ENCODE results near the gene CELF4.

The CELF4 gene

GRCh38 chr18:37254973-37255372, 310.6 kb downstream of the CELF4 start:
- no peak for DNase-seq (ENCODE audit: low spot score)

DNA sequence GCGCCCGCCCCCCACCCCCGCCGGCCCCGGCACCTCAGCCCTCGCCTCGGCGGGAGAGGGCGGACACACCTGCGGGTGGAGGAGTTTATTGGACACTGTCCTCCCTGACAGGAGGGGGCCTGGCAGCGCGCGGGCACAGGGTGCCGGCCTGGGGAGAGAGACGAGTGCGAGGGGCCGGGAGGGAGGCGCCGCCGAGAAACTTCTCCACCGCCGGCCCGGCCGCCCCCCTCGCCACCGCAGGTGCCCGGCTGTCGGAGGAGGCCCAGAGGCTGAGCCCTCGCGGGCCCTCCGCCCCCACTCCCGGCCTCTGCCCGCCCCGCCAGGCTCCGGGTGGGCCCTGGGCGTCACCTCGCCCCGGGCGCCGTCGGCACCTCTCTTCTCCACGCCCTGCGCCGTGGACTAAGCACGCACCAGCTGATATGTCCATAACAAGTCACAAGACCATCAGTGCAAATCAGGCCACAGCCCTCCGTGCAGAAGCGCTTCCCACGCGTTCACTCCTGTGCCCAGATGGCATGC, 311.3 kb downstream of the CELF4 start:
- DNase-seq (ENCODE audit: low spot score), result no peak

GRCh38 chr18:37253394-37254235, 312.0 kb downstream of the CELF4 start:
- no peak for DNase-seq (ENCODE audit: low spot score)

GRCh38 chr18:37252854-37253393, 312.7 kb downstream of the CELF4 start:
- DNase-seq (ENCODE audit: low spot score), result no peak

GRCh38 chr18:37252342-37252741, 313.3 kb downstream of the CELF4 start:
- DNase-seq (ENCODE audit: low spot score), result no peak

- no peak for DNase-seq (ENCODE audit: low spot score)
Measured at GRCh38 chr18:37251679-37252078, 313.9 kb downstream of the CELF4 start.

- DNase-seq (ENCODE audit: low spot score), result no peak
Measured at GRCh38 chr18:37249895-37250618, 315.5 kb downstream of the CELF4 start.

DNA sequence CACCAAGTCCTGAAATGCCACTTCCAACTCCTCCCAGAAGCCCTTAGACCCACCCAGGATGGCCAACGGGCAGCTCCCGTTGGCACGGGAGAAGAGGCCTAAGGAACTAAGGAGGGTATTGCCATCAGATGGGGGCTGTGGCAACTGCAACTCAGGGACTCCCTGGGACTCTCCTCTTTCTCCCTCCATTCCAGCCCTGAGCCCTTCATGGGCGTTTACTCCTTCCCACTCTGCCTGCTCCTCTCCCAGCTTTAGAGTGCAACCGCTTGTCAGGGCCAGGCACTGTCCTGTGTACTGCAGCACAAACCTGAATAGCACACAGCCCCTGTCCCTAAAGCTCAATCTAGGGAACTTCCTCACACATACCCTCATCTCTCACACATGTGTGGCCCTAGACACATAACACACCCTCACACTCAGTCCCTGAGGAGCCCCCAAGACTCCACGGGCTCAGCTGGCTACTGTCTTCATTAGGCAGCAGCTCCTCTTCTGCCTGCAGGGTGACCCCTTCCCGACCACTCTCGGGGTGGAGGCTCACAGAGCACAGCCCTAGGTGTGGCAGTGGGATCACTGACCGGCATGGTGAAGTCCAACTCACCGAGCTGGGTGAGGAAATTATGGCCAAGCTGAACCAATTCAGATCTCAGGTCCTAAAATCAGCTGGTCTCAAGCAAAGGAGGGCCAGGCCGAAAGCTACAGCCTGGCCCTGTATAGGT, 316.3 kb downstream of the CELF4 start:
- DNase-seq (ENCODE audit: low spot score), result no peak

GRCh38 chr18:37248281-37248680, 317.3 kb downstream of the CELF4 start:
- DNase-seq (ENCODE audit: low spot score), result no peak

- DNase-seq (ENCODE audit: low spot score), result no peak
Measured at GRCh38 chr18:37247497-37248161, 318.0 kb downstream of the CELF4 start.

GRCh38 chr18:37246779-37247340, 318.7 kb downstream of the CELF4 start:
- DNase-seq (ENCODE audit: low spot score), result no peak

GRCh38 chr18:37244618-37245017, 321.0 kb downstream of the CELF4 start:
- DNase-seq (ENCODE audit: low spot score), result no peak

GRCh38 chr18:37243741-37244140, 321.9 kb downstream of the CELF4 start:
- no peak for DNase-seq (ENCODE audit: low spot score)

- DNase-seq (ENCODE audit: low spot score), result no peak
Measured at GRCh38 chr18:37242826-37243560, 322.6 kb downstream of the CELF4 start.

GRCh38 chr18:37242091-37242490, 323.5 kb downstream of the CELF4 start:
- DNase-seq (ENCODE audit: low spot score), result no peak

GRCh38 chr18:37238282-37239108, 327.1 kb downstream of the CELF4 start:
- DNase-seq (ENCODE audit: low spot score), result no peak

- DNase-seq (ENCODE audit: low spot score), result no peak
Measured at GRCh38 chr18:37235583-37235982, 330.0 kb downstream of the CELF4 start.

- DNase-seq (ENCODE audit: low spot score), result no peak
Measured at GRCh38 chr18:37231251-37231650, 334.3 kb downstream of the CELF4 start.

GRCh38 chr18:37230768-37231167, 334.8 kb downstream of the CELF4 start:
- DNase-seq (ENCODE audit: low spot score), result no peak

GRCh38 chr18:37225279-37225678, 340.3 kb downstream of the CELF4 start:
- peak; percentile 9 for DNase-seq (ENCODE audit: low spot score)

Data from NAMALWA (cell line).